ENCODE results near the gene SEC24D.
"Not testable (repeated sequence)": the region's sequence is repeated elsewhere in the genome, so short reads cannot be mapped to it uniquely, and the experiment has no call there.

The SEC24D gene

DNA sequence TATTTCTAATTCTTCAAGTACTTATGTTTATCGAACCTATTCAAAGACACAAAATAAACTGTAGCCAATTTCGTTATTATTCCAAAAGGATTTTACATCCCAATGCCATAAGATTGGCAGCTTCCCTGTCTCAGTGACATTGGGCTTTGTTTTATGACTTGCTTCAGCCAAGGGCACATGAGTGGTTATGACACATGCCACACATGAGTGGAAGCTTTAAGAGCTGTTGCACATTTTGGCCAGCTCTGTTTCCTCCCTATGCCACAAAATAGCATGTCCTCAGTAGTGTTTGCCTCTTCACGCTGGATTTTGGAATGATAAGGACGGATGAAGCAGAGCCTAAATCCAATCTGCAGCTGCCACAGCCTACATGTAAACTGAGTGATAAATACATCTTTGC is 21.9 kb downstream of the SEC24D start:
- in situ Hi-C loops (cut with HindIII; ENCODE audit: low sequenced_read_pairs), result no loop called here

DNA sequence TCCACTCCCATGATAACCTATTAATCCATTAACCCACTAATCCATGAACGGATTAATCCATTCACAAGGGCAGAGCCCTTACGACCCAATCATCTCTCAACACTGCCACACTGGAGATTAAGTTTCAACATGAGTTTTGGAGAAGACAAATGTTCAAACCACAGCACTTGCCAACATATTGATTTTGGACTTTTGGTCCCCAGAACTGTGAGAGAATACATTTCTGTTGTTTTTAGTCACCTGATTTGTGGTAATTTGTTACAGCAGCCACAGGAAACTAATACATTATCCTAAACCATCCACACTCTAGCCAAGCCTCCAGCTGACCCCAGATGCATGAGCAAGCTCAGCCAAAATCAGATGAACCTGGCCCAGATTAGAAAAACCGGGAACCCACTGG is 22.4 kb downstream of the SEC24D start:
- in situ Hi-C loops (cut with HindIII; ENCODE audit: low sequenced_read_pairs), result no loop called here

DNA sequence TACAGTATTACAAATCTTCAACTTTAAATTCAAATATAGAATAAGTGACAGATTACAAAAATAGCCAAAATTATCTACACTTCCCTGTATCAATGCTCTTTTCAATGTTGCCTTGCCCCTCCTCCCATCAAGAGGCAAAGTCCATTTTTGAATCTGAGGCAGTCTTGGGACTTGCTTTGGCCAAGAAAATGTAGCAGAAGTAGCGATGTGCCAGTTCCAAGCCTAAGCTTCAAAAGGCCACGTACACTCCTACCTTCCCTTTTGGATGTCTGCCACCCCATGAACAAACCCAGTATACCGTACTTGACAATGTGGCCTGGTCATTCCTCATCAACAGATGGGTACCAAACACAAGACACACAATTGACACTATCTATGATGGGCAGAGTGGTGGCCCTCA is 24.1 kb downstream of the SEC24D start:
- in situ Hi-C loops (cut with HindIII; ENCODE audit: low sequenced_read_pairs), result no loop called here

DNA sequence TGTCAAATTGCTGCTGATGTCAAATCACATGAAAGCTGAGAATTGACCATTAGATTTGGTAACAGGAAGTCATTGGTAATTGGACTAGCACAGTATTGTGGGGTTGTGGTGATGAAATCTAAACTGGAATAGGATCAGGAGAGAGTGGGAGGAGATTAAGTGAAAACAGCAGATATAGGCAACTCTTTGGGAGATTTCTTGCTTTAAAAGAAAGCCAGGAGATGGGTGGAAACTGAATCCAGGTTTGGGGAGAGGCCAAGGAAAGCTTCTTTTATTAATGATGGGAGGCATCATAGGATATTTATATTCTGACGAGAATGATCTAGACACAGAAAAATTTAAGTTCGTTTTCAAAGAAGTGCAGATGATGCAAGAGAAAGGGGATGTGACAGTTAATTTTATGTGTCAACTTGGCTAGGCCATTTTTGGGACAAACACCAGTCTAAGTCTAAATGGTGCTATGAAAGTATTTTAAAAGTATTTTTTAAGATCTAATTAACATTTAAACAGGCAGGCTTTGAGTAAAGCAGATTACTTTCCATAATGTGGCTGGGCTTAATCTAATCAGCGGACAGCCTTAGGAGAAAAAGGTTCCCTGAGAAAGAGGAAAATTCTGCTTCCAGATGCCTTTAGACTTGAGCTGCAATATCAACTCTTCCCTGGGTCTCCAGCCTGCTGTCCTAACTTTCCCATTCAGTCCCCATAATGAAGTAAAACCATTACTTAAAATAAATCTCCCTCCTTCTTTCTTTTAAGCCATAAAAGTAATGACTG is 24.7 kb downstream of the SEC24D start:
- in situ Hi-C loops (cut with HindIII; ENCODE audit: low sequenced_read_pairs), result no loop called here

DNA sequence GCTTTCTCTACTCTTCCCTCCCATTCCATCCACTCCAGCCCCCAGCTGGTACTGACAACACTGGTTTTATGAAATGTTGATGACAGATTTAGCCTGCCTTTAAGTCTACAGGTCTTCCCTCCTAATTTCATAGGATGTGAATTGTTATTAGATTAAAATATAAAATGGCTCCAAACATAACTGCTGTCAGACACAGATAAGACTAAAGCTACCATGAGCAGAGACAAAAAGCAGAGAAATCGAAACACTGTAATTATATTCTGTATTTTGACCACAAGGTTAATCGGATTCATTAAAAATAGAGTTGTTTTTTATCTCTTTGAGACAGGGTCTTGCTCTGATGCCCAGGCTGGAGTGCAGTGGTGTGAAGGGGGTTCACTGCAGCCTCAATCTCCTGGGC is 28.3 kb downstream of the SEC24D start:
- in situ Hi-C loops (cut with HindIII; ENCODE audit: low sequenced_read_pairs), result no loop called here

DNA sequence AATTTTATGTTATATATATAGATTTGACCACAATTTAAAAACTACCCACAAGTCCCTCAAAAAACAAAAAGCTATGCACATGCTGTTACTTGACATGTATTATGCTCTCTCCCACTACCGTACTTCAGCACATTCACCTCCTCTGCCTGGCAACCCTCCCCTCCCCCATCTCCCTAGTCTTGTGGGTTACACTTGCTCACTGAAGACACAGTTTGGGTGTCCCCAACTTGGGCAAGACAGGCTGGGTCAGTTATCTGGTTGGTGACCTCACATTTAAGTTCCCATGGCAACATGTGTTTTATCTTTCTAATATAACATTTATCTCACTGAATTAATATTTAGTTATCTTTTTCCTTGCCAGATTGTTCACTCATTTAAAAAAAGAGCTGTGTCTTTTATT is 32.7 kb downstream of the SEC24D start:
- in situ Hi-C loops (cut with HindIII; ENCODE audit: low sequenced_read_pairs), result no loop called here

DNA sequence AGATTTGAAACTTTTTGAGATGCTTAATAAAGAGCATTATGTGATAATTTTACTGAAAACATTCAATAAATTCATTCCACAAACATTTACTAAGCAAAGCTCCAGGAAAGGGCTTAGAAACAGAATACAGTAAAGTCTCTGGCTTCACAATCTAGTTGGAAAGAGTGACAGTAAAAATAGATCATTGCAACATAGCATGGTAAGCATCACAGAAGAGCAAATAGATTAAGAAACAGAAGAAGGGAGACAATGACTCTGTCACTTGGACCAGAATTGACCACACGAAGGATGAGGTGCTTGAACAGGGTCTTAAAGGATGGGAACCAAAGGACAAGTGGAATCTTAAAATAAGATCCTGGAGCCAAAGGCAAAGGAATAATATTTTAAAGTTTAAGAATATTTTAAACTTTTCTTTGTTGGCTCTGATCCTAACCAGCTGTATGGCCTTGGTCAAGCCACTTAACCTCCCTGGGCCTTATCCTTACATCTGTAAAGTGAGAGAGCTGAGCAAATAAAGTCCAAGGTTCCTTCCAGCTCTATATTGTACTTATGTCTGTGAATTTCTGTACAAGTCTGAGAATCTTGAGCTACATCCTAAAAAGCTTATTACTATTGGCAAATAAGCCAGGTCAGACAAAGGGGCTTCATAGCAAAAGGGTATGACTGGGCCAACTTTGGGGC is 33.9 kb downstream of the SEC24D start:
- in situ Hi-C loops (cut with HindIII; ENCODE audit: low sequenced_read_pairs), result no loop called here

DNA sequence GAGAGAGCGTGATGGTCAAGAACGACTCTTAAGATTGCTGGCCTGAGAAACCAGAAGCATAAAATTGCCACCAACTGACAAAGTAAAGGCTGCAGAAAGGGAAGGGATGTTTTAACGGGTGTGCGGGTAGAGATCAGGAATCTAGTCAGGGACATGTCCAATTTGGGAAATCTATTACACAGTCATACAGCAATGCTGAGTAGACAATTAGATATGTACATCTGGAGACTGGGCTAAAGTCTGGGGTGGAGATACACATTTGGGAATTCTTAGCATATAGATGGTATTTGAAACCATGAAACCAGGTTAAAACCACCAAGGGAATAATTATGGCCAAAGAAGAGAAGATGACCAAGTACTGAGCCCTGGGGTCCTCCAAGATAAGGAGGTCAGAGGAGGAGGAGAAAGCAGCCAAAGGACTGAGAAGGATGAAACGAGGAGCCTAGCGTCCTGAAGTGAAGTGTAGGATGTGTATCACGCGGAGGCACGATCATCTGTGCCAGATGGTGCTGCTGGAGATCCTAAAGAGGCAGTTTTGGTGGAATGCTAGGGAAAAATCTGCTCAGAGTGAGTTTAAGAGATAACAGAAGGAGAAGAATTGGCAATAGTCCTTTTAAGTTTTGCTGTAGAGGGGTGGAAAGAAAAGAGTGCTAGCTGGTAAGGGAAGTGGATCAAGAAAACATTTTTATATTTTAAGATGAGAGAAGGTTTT is 36.5 kb downstream of the SEC24D start:
- in situ Hi-C loops (cut with HindIII; ENCODE audit: low sequenced_read_pairs), result no loop called here

DNA sequence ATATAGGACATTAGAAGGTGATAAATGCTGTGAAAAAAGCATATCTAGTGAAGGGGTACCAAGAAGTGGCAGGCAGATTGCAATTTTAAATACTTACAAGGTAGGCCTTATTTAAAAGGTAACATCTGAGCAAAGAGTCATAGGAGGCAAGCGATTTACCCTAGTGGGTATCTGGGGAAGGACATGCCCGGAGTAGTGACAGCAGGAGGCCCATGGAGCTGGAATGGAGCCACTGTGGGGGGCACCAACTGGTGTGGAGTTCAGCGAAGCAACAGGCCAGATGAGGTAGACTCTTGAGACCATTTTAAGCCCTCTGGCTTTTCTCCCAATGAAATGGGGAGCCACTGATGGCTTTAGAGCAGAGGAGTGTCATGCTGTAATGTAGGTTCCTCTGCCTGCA is 37.3 kb downstream of the SEC24D start:
- in situ Hi-C loops (cut with HindIII; ENCODE audit: low sequenced_read_pairs), result no loop called here

DNA sequence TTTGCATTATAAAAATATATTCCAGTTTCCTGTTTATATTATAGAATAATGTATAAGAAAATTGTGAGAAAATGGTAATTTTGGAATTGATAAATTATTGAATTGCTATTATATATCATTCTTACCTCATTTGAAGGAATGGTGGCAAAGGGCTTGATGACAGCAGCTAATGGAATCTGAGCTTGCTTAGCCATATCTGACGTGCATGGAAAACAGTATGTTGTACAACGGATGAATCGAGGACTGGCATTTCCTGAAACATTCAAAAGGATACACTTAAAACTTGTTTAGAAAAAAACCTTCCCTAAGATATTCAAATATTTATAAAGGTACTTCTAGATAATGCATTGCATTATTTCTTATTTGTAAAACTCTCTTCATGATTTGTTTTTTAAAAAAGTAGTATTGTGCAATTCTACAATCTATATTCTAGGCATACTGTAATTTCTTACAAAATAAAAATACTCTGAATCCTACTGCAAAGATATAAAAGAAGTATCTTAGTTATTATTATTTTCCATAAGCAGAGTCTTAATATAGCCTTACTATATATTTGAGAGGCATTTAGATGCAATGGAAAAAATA is 38.3 kb downstream of the SEC24D start:
- in situ Hi-C loops (cut with HindIII; ENCODE audit: low sequenced_read_pairs), result no loop called here

DNA sequence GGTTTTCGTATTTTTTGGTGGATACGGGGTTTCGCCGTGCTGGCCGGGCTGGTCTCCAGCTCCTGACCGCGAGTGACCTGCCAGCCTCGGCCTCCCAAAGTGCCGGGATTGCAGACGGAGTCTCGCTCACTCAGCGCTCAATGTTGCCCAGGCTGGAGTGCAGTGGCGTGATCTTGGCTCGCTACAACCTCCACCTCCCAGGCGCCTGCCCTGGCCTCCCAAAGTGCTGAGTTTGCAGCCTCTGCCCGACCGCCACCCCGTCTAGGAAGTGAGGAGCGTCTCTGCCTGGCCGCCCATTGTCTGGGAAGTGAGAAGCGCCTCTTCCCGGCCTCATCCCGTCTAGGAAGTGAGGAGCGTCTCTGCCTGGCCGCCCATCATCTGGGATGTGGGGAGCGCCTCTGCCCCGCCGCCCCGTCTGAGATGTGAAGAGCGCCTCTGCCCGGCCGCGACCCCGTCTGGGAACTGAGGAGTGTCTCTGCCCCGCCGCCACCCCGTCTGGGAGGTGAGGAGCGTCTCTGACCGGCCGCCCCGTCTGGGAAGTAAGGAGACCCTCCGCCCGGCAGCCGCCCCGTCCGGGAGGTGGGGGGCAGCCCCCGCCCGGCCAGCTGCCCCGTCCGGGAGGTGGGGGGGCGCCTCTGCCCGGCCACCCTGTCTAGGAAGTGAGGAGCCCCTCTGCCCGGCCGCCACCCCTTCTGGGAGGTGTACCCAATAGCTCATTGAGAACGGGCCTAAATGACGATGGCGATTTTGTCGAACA is 44.1 kb downstream of the SEC24D start:
- in situ Hi-C loops (cut with HindIII; ENCODE audit: low sequenced_read_pairs), result not testable (repeated sequence)

DNA sequence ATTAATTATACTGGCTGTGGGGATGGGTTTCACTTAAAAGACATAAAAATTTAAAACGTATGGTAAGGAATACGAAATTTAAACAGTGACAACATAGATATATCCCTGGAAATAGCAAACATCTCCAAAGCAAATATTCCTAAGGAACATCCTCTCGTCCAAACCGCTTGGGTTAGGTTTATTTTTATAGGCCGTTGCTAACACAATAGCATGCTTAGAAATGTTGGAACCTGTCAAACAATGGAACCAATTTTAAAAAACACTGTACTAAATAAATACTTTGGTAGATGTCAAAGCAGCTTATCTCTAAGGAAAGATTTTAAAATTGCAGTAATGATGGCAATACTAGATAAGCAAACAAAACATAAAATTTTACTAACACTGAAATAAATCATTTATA is 45.4 kb downstream of the SEC24D start:
- in situ Hi-C loops (cut with HindIII; ENCODE audit: low sequenced_read_pairs), result no loop called here

DNA sequence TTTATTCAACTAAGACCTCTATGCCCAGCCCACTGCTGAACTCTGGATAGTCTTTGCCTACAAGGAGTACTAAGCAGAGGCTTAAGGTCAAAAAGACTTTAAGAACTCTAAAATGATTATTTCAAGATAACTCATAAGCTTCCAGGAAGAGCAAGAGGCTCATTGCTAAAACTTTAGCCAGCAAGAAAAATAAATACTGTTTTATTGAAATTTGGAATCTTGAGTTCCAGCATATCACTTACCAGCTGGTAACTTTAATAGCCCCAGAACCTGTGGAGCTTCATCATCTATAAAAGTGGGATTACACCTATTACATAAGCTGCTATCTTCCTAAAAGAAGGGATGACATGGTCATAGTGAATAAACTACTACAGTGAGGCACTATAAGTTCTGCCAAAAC is 47.0 kb downstream of the SEC24D start:
- in situ Hi-C loops (cut with HindIII; ENCODE audit: low sequenced_read_pairs), result no loop called here

DNA sequence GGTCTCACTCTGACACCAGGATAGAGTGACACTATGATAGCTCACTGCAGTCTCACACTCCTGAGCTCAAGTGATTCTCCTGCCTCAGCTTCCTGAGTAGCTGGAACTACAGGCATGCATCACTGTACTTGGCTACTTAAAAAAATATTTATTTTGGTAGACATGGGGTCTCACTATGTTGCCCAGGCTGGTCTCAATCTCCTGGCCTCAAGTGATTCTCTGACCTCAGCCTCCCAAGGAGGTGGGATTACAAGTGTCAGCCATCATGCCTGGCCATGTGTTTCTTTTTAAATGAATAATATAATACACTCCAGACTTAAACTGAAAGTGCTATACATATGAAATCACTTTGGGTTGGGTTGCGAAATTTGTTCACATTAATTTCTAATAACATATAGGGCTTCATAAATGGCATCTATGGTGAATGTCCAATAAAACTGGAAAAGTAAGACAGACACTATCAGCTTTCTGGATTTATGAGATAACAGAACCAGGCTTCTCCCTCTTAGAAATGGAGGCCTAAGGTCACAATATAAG is 48.0 kb downstream of the SEC24D start:
- in situ Hi-C loops (cut with HindIII; ENCODE audit: low sequenced_read_pairs), result no loop called here

DNA sequence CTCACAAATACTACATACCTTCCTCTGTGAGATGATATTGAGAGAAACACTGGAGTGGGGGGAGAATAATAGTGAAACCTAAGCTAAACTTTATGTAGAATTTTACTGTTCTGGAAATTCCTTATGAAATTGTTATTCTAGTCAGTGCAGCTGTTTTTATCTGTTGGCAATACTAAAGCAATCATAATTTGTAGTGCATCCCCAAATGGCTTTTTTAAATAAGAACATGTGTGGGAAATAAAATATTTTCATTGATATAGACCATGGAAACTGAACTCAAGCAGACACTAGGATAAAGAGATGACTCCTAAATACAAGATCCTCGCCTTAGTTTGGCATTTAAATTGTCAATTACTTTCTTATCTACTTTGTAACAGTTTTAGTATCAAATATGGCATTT is 51.1 kb downstream of the SEC24D start:
- in situ Hi-C loops (cut with HindIII; ENCODE audit: low sequenced_read_pairs), result no loop called here

DNA sequence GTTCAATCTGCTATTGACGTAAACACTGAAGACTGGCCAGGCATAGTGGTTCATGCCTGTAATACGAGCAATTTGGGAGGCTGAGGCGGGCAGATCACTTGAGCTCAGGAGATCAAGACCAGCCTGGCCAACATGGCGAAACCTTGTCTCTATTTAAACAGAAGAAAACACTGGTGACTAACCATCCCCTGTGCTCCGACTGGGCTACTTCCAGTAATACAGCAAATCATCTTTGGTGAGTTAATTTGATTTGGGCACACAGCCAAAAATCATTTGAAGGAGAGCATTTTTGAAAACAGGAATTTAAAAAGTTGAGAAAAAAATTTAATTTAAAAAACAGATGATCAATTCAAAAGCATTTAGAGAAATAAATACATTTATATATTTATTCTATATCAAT is 52.0 kb downstream of the SEC24D start:
- in situ Hi-C loops (cut with HindIII; ENCODE audit: low sequenced_read_pairs), result no loop called here

DNA sequence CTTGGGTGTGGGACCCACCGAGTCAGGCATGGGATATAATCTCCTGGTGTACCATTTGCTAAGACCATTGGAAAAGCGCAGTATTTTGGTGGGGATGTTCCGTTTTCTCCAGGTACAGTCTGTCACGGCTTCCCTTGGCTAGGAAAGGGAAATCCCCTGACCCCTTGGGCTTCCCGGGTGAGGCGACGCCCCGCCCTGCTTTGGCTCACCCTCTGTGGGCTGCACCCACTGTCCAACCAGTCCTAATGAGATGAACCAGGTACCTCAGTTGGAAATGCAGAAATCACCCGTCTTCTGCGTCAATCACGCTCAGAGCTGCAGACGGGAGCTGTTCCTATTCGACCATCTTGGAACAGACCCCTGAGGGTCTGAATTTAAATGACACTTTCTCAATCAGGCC is 53.0 kb downstream of the SEC24D start:
- in situ Hi-C loops (cut with HindIII; ENCODE audit: low sequenced_read_pairs), result not testable (repeated sequence)

DNA sequence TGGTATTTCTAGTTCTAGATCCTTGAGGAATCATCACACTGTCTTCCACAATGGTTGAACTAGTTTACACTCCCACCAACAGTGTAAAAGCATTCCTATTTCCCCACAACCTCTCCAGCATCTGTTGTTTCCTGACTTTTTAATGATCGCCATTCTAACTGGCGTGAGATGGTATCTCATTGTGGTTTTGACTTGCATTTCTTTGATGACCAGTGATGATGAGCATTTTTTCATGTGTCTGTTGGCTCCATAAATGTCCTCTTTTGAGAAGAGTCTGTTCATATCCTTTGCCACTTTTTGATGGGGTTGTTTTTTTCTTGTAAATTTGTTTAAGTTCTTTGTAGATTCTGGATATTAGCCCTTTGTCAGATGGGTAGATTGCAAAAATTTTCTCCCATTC is 58.3 kb downstream of the SEC24D start:
- in situ Hi-C loops (cut with HindIII; ENCODE audit: low sequenced_read_pairs), result not testable (repeated sequence)

DNA sequence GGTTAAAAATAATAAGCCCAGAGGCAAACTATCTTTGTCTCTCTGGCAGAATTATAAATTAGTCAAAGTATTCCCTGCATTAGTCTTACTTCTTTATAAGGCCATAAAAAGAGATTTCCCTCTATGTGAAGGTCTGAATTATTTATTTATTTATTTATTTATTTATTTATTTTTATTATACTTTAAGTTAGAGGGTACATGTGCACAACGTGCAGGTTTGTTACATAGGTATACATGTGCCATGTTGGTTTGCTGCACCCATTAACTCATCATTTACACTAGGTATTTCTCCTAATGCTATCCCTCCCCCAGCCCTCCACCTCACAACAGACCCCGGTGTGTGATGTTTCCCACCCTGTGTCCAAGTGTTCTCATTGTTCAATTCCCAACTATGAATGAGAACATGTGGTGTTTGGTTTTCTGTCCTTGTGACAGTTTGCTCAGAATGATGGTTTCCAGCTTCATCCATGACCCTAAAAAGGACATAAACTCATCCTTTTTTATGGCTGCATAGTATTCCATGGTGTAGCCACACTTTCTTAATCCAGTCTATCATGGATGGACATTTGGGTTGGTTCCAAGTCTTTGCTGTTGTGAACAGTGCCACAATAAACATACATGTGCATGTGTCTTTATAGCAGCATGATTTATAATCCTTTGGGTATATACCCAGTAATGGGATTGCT is 58.8 kb downstream of the SEC24D start:
- in situ Hi-C loops (cut with HindIII; ENCODE audit: low sequenced_read_pairs), result not testable (repeated sequence)

Data from DLD1 (cell line).